Muscle of arm (tissue), 12 donors: ENCODE data around the gene MTM1. TPM values are rescaled to one million over a fixed set of nuclear protein-coding genes. Genes with fewer than 3 reads are reported as not detected.

ENCODE experiments used
- DNase-seq: peaks from one replicate; pipeline ENCODE4 v3.0.0-alpha.2; 2013
- polyA plus RNA-seq, 12 donors: library from polyadenylated mRNA; unstranded; fragments of 120-200 nt; gene quantifications; one replicate each; pipeline ENCODE4 v1.2.1, GENCODE V29; 2013; ENCODE audit not compliant: insufficient read length in 12 of 12

Gene MTM1
- polyA plus RNA-seq, 12 donors: 4.3 to 13.5 (median 6.3) TPM; not detected in 1

DNA sequence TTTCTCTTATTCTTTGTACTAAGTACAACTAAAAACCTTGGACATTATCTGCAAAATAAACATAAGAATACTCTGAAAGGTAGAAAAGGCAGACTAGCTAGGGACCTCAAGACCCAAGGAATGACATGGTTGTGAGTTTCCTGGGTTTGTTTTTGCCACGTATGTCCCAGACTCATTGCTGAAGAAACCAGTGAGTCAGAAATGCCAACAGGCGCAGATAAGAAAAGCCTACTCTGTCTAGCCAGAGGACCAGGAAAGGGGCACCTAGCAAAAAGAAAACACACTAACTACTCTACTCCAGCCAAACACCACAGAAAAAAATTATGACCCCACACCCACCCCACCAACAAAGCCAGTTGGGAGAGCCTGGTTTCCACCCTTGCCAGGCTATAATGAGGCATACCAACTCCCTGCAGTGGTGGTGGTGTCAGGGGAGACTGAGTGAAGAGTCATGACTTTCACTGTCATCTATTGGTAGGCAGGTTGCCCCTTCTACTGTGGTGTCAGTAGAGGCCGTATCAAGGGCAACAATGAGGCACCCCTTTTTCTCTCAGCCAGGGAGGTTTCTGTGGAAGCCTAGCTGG is 135.7 kb downstream of the MTM1 start:
- no peak for DNase-seq

DNA sequence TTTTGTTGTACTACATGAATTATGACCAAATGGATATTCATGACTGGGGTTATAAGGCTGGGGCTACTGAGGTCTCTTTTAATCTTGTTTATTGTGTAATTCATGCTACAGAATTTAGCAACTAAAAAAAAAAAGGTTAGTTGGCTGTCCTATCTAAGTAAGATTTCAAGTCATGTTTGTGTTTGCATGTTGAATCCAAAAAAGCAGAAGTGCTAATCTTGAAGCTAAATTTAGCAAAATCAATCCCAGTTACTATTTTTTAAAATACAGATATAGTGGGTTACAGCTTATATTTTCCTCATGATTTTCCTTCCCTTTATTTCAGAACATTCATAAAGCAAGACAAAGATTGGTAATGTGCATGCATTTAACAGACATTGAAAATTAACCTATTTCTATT is 144.2 kb downstream of the MTM1 start:
- DNase-seq: no peak

- no peak for DNase-seq
These were observed 146.8 kb downstream of the MTM1 start for GRCh38 chrX:150715184-150715583.

- peak; percentile 12 for DNase-seq
These were observed 151.2 kb downstream of the MTM1 start for GRCh38 chrX:150719621-150720020.

Other genes starting within 250 kb of the MTM1 start
- gene MAMLD1, start 205.3 kb upstream of the MTM1 start, polyA plus RNA-seq: 10 to 100 TPM in 11 of 12 donors, not detected in 1; 11.3 to 20.9 (median 16.7) TPM
- gene MTMR1, start 124.8 kb downstream of the MTM1 start, polyA plus RNA-seq: 10 to 100 TPM in 11 of 12 donors, not detected in 1; 11.7 to 30.6 (median 22.9) TPM